KOPT-K1 (cell line): ENCODE measurements around the gene PDE3A.

Experiments used
- H3K27ac ChIP-seq: fragments of 200-600 bp; sonication (generic); 2 replicates; pipeline ENCODE4 v1.5.1; 2016; ENCODE audit warnings: antibody characterized with exemption, mild to moderate bottlenecking, low read depth, low read length; ENCODE audit not compliant: poor library complexity, severe bottlenecking
- H3K36me3 ChIP-seq: fragments of 200-600 bp; sonication (generic); 2 replicates; pipeline ENCODE4 v1.5.1; 2017; ENCODE audit warnings: antibody characterized with exemption, mild to moderate bottlenecking, low read length, moderate library complexity; ENCODE audit not compliant: insufficient read depth
- H3K9me3 ChIP-seq: fragments of 200-600 bp; sonication (generic); 2 replicates; pipeline ENCODE4 v1.5.1; 2017; ENCODE audit warnings: antibody characterized with exemption, low read length, mild to moderate bottlenecking; ENCODE audit not compliant: insufficient read depth, poor library complexity, severe bottlenecking

Gene PDE3A

GRCh38 chr12:20451761-20452160 lies 83.4 kb downstream of the PDE3A start:
- no peaks in the 10 kb centered on the region for H3K36me3 ChIP-seq
- no peak overlapping the region for H3K27ac ChIP-seq
- no peaks in the 10 kb centered on the region for H3K9me3 ChIP-seq

DNA sequence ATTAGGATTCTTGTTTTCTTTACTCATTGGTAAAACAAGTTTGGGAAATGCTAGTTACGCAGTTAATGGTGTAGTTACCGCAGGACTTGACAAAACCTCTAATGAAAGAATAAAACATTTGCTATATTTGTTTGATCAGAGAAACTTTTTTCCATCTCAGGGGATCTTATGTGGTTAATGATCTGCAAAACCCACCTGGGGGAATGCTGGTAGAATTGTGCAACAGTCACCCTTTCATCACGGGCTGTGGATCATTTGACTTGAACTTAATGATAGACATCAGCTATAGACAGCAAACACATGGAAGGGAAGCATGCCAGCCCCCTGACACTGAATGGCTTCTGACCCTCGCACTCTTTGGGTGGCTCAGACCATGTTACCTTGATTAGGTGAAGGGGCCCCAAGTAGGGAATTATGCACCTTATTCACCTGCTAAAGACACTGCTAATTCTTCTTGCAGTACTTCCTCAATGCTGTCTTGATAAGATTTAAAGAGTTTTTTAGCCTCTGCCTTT lies 84.2 kb downstream of the PDE3A start:
- Histone ChIP-seq H3K9me3 (no peaks in the 10 kb centered on the region), H3K36me3 (no peaks in the 10 kb centered on the region), H3K27ac (no peak overlapping the region)

GRCh38 chr12:20453756-20454310 lies 85.5 kb downstream of the PDE3A start:
- Histone ChIP-seq H3K27ac (no peak overlapping the region), H3K36me3 (no peaks in the 10 kb centered on the region), H3K9me3 (no peaks in the 10 kb centered on the region)

DNA sequence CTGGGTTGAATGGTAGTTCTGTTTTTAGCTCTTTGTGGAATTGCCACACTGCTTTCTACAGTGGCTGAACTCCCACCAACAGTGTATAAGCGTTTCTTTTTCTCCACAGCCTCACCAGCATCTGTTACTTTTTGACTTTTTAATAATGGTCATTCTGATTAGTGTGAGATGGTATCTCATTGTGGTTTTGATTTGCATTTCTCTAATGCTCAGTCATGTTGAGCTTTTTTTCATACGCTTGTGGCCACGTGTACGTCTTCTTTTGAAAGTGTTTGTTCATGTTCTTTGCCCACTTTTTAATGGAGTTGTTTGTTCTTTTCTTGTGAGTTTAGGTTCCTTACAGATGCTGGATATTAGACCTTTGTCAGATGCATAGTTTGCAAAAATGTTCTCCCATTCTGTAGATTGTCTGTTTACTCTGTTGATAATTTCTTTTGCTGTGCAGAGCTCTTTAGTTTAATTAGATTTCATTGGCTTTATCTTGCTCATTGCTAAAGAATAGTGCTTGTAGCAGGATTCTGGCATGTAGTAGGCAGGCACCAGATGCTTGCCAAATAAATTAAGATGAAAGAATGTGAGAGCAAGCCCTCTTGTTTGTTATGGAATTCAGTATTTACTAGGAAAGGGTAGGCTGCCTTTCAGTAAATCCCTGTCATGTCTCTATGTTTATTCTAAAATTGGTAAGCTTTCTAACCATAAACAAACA lies 86.8 kb downstream of the PDE3A start:
- H3K27ac ChIP-seq: no peak overlapping the region
- H3K36me3 ChIP-seq: no peaks in the 10 kb centered on the region
- no peaks in the 10 kb centered on the region for H3K9me3 ChIP-seq

- Histone ChIP-seq H3K27ac (no peak overlapping the region), H3K36me3 (no peaks in the 10 kb centered on the region), H3K9me3 (no peaks in the 10 kb centered on the region)
These were observed 89.2 kb downstream of the PDE3A start for GRCh38 chr12:20457582-20457981.

DNA sequence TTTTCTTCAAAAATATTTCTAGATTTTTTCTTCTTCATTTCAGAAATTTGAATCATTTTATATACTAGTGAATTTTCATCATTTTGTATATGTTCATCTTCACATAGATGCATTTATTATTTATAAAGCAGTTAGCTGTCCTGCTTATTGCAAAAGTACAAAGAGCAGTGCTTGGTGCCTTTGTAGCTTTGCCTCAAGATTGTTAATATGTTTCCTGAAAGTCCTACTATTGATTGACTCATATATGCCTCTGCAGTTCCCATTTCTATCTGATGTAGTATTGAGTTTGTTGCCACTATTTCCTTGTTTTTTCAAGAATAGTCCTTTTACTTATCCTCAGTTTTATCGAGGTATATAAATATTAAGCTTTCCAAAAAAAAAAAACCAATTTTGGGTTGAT lies 89.7 kb downstream of the PDE3A start:
- Histone ChIP-seq H3K27ac (no peak overlapping the region), H3K9me3 (no peaks in the 10 kb centered on the region), H3K36me3 (no peaks in the 10 kb centered on the region)

GRCh38 chr12:20459920-20460319 lies 91.6 kb downstream of the PDE3A start:
- no peak overlapping the region for H3K27ac ChIP-seq
- no peaks in the 10 kb centered on the region for H3K9me3 ChIP-seq

DNA sequence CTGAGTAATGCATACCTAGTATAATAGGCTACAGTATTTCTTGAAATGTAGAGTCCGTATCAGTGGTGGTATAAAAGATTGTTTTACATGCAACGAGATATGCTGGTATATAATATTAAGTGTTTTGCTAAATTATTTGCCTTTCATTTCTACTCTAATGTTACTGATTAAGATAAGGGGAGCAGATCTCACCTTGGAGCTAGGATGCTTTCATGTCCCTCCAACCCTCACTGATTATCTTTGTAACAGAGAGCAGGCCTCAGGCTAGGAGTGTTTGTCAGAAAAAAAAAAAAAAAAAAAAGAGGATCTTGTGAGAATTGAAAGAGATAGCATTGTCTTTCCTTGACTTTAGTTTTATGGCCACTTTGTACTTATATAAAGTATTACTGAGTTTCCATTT lies 92.6 kb downstream of the PDE3A start:
- no peak overlapping the region for H3K27ac ChIP-seq
- no peaks in the 10 kb centered on the region for H3K36me3 ChIP-seq
- no peaks in the 10 kb centered on the region for H3K9me3 ChIP-seq

More at GRCh38 chr12:20459920-20460319, 91.6 kb downstream of the PDE3A start:
- H3K36me3 ChIP-seq: no peaks in the 10 kb centered on the region

GRCh38 chr12:20463913-20464524 lies 95.7 kb downstream of the PDE3A start:
- H3K9me3 ChIP-seq: no peaks in the 10 kb centered on the region
- H3K36me3 ChIP-seq: no peaks in the 10 kb centered on the region
- H3K27ac ChIP-seq: no peak overlapping the region

- no peaks in the 10 kb centered on the region for H3K36me3 ChIP-seq
- no peak overlapping the region for H3K27ac ChIP-seq
- no peaks in the 10 kb centered on the region for H3K9me3 ChIP-seq
These were observed 101.0 kb downstream of the PDE3A start for GRCh38 chr12:20469300-20469699.

DNA sequence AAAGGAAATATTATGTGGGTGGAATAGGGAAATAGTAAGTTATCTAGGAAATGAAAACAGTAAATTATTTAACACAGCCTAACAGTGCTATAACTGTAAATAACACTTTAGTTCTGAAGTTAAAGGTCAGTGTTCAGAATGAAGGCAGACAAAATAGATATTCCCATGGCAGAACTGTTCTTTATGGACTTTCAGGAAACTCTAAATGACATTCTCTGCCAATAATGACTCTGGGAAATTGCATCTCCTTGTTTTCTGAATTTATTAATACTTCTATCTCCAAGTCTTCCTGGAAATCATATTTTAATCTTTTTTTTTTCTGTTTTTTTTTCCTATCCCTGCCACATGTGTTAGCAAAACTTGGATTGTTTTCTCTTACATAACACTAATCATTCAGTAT lies 101.4 kb downstream of the PDE3A start:
- H3K27ac ChIP-seq: no peak overlapping the region
- no peaks in the 10 kb centered on the region for H3K9me3 ChIP-seq
- no peaks in the 10 kb centered on the region for H3K36me3 ChIP-seq

GRCh38 chr12:20472102-20472782 lies 103.9 kb downstream of the PDE3A start:
- H3K27ac ChIP-seq: no peak overlapping the region
- H3K36me3 ChIP-seq: no peaks in the 10 kb centered on the region
- no peaks in the 10 kb centered on the region for H3K9me3 ChIP-seq

- no peaks in the 10 kb centered on the region for H3K9me3 ChIP-seq
- no peak overlapping the region for H3K27ac ChIP-seq
- H3K36me3 ChIP-seq: no peaks in the 10 kb centered on the region
These were observed 104.8 kb downstream of the PDE3A start for GRCh38 chr12:20473133-20473532.

GRCh38 chr12:20474016-20474415 lies 105.7 kb downstream of the PDE3A start:
- no peak overlapping the region for H3K27ac ChIP-seq
- no peaks in the 10 kb centered on the region for H3K9me3 ChIP-seq
- no peaks in the 10 kb centered on the region for H3K36me3 ChIP-seq

DNA sequence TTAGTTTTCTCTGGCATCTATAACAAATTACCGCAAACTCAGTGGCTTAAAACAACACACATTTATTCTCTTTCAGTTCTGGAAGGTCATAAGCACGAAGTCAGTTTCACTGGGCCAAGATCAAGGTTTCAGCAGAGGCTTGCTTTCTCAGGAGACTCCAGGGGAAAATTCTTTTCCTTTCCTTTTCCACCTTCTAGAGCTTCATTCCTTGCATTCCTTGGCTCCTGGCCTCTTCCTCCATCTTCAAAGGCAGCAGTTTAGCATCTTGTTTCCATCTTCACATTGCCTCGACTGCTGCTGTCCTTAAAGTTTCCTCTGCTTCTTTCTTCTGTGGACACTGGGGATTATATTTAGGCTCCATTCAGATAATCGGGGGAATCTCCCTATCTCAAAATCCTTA lies 106.1 kb downstream of the PDE3A start:
- no peaks in the 10 kb centered on the region for H3K9me3 ChIP-seq
- H3K27ac ChIP-seq: no peak overlapping the region
- no peaks in the 10 kb centered on the region for H3K36me3 ChIP-seq
